ENCODE measurements around the gene MAGEF1.

The MAGEF1 gene

DNA sequence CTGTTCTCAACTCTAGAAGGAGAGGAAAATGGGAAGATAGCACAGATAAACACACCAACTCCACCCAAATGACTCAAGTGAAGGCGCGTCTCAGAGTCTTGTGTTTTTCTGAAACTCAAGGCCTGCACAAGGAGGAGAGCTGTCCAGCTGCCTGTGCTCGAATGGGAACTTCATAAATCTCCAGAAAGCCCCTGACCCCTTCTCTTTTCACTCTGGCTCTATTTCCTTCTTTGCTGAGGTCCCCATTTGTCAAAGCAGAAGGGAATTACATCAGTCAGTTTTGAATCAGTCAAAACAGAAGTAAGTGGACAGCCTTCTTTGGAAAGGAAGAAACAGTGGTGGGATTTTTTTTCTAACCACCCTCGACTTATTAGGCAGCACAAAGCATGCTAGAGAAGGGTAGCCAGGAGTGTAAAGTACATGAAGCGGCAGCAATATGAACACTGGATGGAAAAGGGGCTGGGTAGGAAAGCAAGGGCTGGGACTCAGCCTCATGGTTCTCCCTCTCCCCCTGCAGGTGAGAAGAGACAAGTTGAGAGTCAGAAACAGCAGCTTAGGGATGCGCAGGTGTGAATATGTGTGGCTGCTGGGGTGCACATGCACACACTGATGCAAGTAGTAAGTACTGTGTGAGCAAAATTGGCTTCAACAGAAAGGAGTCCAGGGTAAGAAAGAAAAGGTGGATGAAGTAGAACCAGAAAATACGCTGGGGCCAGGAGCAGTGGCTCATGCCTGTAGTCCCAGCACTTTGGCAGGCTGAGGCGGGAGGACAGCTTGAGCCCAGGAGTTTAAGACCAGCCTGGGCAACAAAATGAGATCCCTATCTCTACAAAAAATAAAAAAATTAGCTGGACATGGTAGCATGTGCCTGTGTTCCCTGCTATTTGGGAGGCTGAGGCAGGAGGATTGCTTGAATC lies 36.6 kb upstream of the MAGEF1 start:
- no peak overlapping the region for H3K4me3 ChIP-seq (ENCODE audit: low read length)
- no peak for DNase-seq (ENCODE audit: low read depth)
- TF ChIP-seq, protein P1, sequence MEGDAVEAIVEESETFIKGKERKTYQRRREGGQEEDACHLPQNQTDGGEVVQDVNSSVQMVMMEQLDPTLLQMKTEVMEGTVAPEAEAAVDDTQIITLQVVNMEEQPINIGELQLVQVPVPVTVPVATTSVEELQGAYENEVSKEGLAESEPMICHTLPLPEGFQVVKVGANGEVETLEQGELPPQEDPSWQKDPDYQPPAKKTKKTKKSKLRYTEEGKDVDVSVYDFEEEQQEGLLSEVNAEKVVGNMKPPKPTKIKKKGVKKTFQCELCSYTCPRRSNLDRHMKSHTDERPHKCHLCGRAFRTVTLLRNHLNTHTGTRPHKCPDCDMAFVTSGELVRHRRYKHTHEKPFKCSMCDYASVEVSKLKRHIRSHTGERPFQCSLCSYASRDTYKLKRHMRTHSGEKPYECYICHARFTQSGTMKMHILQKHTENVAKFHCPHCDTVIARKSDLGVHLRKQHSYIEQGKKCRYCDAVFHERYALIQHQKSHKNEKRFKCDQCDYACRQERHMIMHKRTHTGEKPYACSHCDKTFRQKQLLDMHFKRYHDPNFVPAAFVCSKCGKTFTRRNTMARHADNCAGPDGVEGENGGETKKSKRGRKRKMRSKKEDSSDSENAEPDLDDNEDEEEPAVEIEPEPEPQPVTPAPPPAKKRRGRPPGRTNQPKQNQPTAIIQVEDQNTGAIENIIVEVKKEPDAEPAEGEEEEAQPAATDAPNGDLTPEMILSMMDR (conservative IDR thresholded peaks at IDR 0.05; ENCODE audit: low read length), result peak; percentile 36; the same call in 1 of the 2 replicates

DNA sequence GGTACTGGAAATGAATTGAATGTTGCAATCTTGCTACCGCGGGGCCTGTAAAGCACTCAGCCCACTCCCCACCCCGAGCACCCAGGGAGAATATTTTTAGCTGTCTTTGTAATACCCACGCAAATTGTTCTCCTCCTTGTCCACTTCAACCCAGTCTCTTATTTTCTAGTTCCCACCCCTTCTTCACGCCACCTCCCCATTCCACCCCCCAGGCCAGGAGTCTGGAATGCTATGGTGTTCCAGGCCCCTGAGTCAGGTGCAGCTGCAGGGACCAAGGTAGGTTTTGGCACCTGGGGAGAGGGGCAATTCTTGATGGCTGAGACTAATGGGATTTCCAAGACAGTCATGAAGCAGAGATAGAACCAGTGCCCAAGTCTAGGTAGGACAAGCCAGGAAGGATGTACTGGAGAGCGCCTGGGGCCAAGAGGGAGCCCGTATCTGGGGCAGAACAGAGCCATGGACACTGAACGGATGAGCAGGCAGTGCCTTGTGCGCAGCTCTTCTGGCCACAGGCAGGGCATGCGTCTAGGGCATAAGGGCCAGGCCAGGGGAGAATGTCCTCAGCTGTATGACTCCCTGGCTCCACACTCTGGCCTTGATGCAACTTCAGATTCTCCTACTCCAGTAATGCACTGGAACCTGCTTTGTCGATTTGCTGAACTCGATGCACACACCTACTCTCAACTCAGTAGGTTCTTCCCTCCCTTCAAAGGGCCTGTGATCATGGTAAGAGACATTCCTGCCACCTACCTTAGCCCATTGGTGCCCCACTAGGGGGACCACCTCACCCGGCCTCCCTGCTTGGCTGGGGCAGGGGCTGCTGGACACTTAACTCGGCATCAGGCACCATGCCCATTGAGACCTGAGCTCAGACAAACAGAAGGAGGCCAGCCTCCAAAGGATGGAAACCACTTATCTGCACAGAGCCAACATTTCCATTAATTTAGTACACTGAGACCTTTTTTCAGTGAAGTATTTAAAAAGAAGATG lies 34.6 kb upstream of the MAGEF1 start:
- TF ChIP-seq, protein P1 (conservative IDR thresholded peaks at IDR 0.05; ENCODE audit: low read length), result no peak
- no peak overlapping the region for H3K4me3 ChIP-seq (ENCODE audit: low read length)
- DNase-seq (ENCODE audit: low read depth), result no peak

DNA sequence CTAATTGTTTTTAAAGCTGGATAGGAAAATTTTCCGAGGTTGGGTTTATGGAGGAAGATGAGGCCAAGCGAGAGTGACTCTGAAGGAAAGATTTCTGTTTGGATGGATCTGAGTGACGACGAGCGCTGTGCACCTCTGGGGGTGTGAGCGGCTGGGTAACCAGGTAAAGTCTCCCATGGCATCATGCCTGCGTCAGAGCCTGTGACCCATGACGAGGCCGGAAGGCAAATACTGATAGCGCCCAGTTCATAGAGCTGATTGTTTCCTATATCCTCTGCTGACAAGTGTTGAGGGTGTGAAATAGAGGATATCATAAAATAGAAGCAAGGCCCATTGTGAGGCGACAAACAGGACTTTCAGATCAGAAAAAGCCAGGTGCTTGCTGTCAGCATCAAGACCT lies 33.7 kb upstream of the MAGEF1 start:
- TF ChIP-seq, protein P1 (conservative IDR thresholded peaks at IDR 0.05; ENCODE audit: low read length), result no peak
- no peak overlapping the region for H3K4me3 ChIP-seq (ENCODE audit: low read length)
- no peak for DNase-seq (ENCODE audit: low read depth)

DNA sequence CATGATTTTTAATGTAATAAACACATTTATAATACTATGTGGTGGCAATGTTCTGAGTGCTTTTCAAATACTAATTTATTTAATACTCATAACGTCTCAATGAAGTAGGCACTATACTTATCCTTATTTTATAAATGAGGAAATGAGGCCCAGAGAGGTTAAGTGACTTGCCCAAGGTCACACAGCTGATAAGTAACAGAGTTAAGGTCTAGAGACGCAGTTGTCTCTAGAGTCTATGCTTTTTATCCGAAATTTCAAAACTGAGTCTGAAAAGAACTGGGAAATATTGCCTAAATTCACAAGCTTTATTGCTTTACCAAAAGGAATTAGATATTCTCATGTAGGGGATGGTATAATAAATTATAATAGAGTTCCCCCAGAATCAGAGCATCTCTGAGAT lies 31.4 kb upstream of the MAGEF1 start:
- TF ChIP-seq, protein P1 (conservative IDR thresholded peaks at IDR 0.05; ENCODE audit: low read length), result no peak
- no peak overlapping the region for H3K4me3 ChIP-seq (ENCODE audit: low read length)
- no peak for DNase-seq (ENCODE audit: low read depth)

DNA sequence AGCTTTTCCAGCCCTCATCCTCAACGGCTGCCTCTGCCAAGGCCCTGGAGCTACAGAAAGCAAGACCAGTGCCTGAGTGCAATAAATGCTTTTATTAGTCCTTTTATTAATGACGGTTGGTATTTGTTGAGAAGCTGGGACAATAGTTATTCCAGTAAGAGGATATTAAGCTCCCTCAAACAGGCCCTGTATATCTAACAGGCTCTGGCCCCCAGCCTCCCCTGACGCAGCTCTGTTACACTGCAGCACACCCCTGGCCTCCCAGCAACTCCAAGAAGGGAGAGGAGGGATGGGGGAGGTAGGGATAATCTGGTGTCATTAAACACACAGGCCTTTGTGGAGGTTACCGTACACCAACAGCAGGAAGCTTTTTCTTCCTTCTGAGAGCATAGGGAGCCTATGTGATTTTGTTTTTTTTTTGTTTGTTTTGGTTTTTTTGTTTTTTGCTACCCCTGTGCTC lies 30.8 kb upstream of the MAGEF1 start:
- TF ChIP-seq, protein P1 (conservative IDR thresholded peaks at IDR 0.05; ENCODE audit: low read length), result no peak
- no peak for DNase-seq (ENCODE audit: low read depth)
- no peak overlapping the region for H3K4me3 ChIP-seq (ENCODE audit: low read length)

DNA sequence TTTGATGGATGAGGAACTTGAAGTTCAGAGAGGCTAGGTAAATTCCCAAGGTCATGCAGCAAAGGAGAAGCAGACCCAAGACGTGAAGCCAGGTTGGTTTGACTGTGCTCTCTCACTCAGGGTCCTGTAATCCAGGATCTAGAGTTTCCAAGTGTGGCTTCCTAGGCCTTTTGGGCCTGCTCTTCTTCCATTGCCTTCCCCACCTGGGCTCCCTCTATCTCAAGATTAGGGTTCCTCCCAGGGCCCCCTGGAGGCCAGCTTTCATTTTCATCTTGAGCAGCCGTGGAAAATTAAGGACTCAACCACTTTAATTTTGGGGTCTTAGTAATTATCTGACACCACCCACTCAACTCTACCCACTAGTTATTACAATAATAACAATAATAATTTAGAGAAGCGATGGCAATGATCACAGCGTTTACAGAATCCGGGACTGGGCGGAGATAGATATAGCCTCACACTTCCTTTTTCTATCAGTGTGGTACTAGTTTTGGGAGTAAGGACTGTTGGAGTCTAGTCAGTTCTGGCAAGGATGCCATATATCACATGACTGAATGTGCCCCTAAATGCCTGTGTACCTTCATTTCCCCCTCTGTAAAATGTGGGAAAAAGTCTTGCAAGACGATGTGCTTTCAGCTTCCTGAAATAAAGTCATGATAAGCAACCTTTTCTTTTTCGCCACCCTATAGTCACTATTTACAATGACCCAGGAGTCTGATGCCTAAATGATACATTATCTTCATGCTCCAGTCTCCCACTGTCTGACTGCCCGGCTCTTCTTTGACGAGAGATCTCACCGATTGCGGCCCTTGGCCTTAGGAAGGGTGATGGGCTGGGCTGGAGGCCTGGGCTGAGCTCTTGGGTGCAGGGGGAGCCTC lies 30.2 kb upstream of the MAGEF1 start:
- H3K4me3 ChIP-seq (ENCODE audit: low read length), result no peak overlapping the region
- no peak for DNase-seq (ENCODE audit: low read depth)
- TF ChIP-seq, protein P1 (conservative IDR thresholded peaks at IDR 0.05; ENCODE audit: low read length), result no peak

Data from AG10803 (cell line).